Right cardiac atrium (tissue), 5 donors: ENCODE measurements around the gene GPRC5C. TPM values are rescaled to one million over a fixed set of nuclear protein-coding genes. Genes with fewer than 3 reads are reported as not detected.

Source experiments
- ATAC-seq, 2 donors: fragments of 200-7000 bp; cut with Tn5 transposase; one replicate each; pipeline versions ENCODE4 v1.8.0 to v1.9.1; 2020; ENCODE audit warnings: moderate library complexity in 2 of 2, mild to moderate bottlenecking in 1 of 2
- DNase-seq, 3 donors: peaks; one replicate each; pipeline ENCODE4 v3.0.0-alpha.2; 2020
- H3K27ac ChIP-seq: one replicate; pipeline ENCODE4 v1.5.1; 2013; ENCODE audit warnings: mild to moderate bottlenecking, low read length, control low read depth, moderate library complexity
- H3K27me3 ChIP-seq: one replicate; pipeline ENCODE4 v1.6.1; 2013; ENCODE audit not compliant: control insufficient read depth, insufficient read depth
- H3K4me1 ChIP-seq: one replicate; pipeline ENCODE4 v1.6.1; 2013; ENCODE audit warnings: low read length; ENCODE audit not compliant: control insufficient read depth, insufficient read depth
- H3K4me3 ChIP-seq: one replicate; pipeline ENCODE4 v1.5.1; 2013; ENCODE audit warnings: low read length, control low read depth
- H3K9me3 ChIP-seq: one replicate; pipeline ENCODE4 v1.6.1; 2013; ENCODE audit warnings: low read length; ENCODE audit not compliant: control insufficient read depth
- WGBS: extraction: QIAGEN DNeasy Blood & Tissue Kit; methylation state at CpG from one replicate; pipeline ENCODE4 v1.1.7; 2013; 5-methylcytosine and 5-hydroxymethylcytosine counted together
- intact Hi-C, 4 donors: fragments of 100-400 bp; cut with DNase I; formaldehyde crosslinking; loops; one replicate each; pipeline versions ENCODE4 v1.11.0 to v1.14.0; 2022 to 2023
- long read RNA-seq, 4 donors: library from polyadenylated mRNA; unstranded; transcript quantifications; one replicate each; pipeline ENCODE4 v2.0.0, GENCODE V29; 2020 to 2021
- polyA plus RNA-seq: library from polyadenylated mRNA; stranded (reverse); fragments of 200-250 nt; gene quantifications from one replicate; pipeline ENCODE4 v1.2.3, GENCODE V29; 2013
- total RNA-seq, 4 donors: library from RNA; stranded (reverse); fragmentation: NEBNext Ultra II Directional; extraction: Animal tissue kit (Norgen Biotek cat#: 25700); gene quantifications; one replicate each; pipeline ENCODE4 v1.2.1, GENCODE V29; 2021
- donor health status: healthy with polysubstance abuse.
- donor health status: DM: no; HTN: yes; CAD: no.
- donor health status: DM: no; HTN: no; CAD: no.
- donor health status: DM: no; HTN: yes; CAD: no; lungs with severe emphysema.
- donor health status: DM: yes; HTN: yes; CAD: no.

Gene GPRC5C
- total RNA-seq (10 to 100 TPM; 27.3 to 40.8 (median 32.1) TPM), polyA plus RNA-seq (26.5 TPM)
- long read RNA-seq, donor 1, transcript GPRC5C-202 (4 exons, 2,988 nt) = major isoform, 35 of 60 reads
- long read RNA-seq, donor 1, partial matches to known transcripts = 16 of 60 reads
- long read RNA-seq, donor 1, other reads (novel, unspliced or antisense) = 9 of 60 reads
- long read RNA-seq, donor 2, transcript GPRC5C-202 (4 exons, 2,988 nt) = major isoform, 19 of 38 reads
- long read RNA-seq, donor 2, partial matches to known transcripts = 10 of 38 reads
- long read RNA-seq, donor 2, other reads (novel, unspliced or antisense) = 8 of 38 reads
- long read RNA-seq, donor 3, transcript GPRC5C-202 (4 exons, 2,988 nt) = major isoform, 66 of 138 reads
- long read RNA-seq, donor 3, partial matches to known transcripts = 49 of 138 reads
- long read RNA-seq, donor 3, other reads (novel, unspliced or antisense) = 16 of 138 reads
- long read RNA-seq, donor 4, transcript GPRC5C-202 (4 exons, 2,988 nt) = major isoform, 20 of 33 reads
- long read RNA-seq, donor 4, partial matches to known transcripts = 9 of 33 reads
- long read RNA-seq, donor 4, other reads (novel, unspliced or antisense) = 4 of 33 reads

- Histone ChIP-seq H3K4me3 (peak within 1 kb of the TSS; percentile 57), H3K27ac (peak within 1 kb of the TSS; percentile 63), H3K4me1 (peaks cover 4% of the 10 kb centered on the region), H3K9me3 (no peaks in the 10 kb centered on the region), H3K27me3 (no peaks in the 10 kb centered on the region)
- DNase-seq = peak; percentile 78 to 91 (median 91)
- intact Hi-C loops = no loop called here
- ATAC-seq = peak; percentile 61 to 70
- under 1% methylated on average over 81 of the region's 81 CpGs for WGBS
These were observed at the start of gene GPRC5C for GRCh38 chr17:74431568-74432423. TSS of gene GPRC5C (plus strand) at chr17:74432088. CDS start at chr17:74439777, 7,689 bp downstream.

DNA sequence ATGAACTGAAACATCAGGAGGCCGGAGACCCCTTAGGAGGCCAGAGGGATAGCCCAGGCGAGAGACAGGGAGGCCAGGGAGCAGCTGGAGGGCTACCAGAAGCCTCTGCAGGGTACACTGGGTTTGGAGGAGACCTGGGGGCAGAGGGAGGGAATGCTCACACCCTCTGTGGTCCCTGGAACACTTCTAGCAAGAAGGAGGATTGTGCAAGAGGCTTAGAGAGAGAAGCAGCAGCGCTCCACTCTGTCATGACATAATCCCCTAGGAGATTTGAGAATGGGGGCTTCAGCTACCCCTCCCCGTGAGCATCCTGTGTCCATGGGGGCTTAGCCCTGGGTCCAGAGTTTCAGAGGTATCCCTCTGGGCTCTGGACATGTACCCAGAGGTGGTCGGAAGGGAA, 48.7 kb upstream of the GPRC5C start:
- DNase-seq (no peak), ATAC-seq (no peak)
- intact Hi-C loops = no loop called here
- Histone ChIP-seq H3K4me1 (peaks cover 2% of the 10 kb centered on the region), H3K27ac (no peak overlapping the region), H3K9me3 (no peaks in the 10 kb centered on the region), H3K27me3 (no peaks in the 10 kb centered on the region), H3K4me3 (no peak overlapping the region)
- WGBS = 92% methylated on average over 5 of the region's 5 CpGs

DNA sequence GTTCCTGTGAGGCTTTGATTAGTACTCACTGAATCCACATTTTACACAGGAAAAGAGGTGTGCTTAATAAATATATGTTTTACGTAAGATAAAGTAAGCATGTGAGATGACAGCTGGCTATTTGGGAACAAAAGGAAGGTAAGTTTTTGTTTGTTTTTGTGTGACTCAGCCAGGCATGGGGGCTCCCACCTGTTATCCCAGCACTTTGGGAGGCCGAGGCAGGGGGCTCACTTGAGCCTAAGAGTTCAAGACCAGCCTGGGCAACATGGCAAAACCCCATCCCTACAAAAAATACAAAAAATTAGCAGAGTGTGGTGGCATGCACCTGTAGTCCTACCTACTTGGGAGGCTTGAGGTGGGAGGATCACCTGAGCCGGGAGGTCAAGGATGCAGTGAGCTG, 46.7 kb upstream of the GPRC5C start:
- WGBS = 91% methylated on average over 3 of the region's 3 CpGs
- intact Hi-C loops = no loop called here
- DNase-seq (no peak), ATAC-seq (no peak)
- Histone ChIP-seq H3K4me3 (no peak overlapping the region), H3K27ac (no peak overlapping the region), H3K9me3 (no peaks in the 10 kb centered on the region), H3K4me1 (peaks cover 2% of the 10 kb centered on the region), H3K27me3 (no peaks in the 10 kb centered on the region)

DNA sequence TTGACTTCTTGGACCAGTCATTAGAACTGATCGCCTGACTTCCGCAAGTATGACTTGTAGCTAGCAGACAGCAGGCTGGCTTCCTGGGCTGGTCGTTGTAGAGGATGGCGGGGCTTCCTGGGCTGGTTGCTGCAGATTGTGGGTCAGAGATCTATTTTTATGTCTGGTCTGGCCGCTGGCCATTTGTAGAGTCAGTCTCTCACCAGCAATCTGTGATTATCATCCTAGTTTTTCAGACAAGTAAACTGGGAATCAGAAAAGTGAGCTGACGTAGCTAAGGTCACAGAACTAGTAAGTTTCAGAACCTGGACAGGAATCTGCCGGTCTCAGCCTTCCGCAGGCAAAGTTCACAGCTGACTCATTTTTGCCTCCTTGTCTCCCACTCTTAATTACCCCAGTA, 45.5 kb upstream of the GPRC5C start:
- intact Hi-C loops = no loop called here
- Histone ChIP-seq H3K9me3 (no peaks in the 10 kb centered on the region), H3K4me1 (peaks cover 2% of the 10 kb centered on the region), H3K27me3 (no peaks in the 10 kb centered on the region), H3K27ac (no peak overlapping the region), H3K4me3 (no peak overlapping the region)
- DNase-seq = peak; percentile 76 to 80 (median 78)
- peak; percentile 63 to 90 for ATAC-seq
- WGBS = 22% methylated on average over 8 of the region's 8 CpGs

GRCh38 chr17:74387365-74388218, 44.3 kb upstream of the GPRC5C start:
- intact Hi-C loops = no loop called here
- WGBS = 88% methylated on average over 17 of the region's 17 CpGs
- H3K4me1 ChIP-seq = peaks cover 2% of the 10 kb centered on the region
- no peaks in the 10 kb centered on the region for H3K9me3 ChIP-seq
- H3K4me3 ChIP-seq = no peak overlapping the region
- no peaks in the 10 kb centered on the region for H3K27me3 ChIP-seq
- ATAC-seq = peak in 1 of 2 donors; percentile 12
- no peak for DNase-seq
- no peak overlapping the region for H3K27ac ChIP-seq

GRCh38 chr17:74389084-74389753, 42.7 kb upstream of the GPRC5C start:
- intact Hi-C loops = no loop called here
- DNase-seq = no peak
- ATAC-seq = no peak

GRCh38 chr17:74389937-74390679, 41.8 kb upstream of the GPRC5C start:
- ATAC-seq (no peak), DNase-seq (no peak)
- Histone ChIP-seq H3K27me3 (no peaks in the 10 kb centered on the region), H3K4me1 (peaks cover 2% of the 10 kb centered on the region), H3K9me3 (no peaks in the 10 kb centered on the region), H3K27ac (no peak overlapping the region), H3K4me3 (no peak overlapping the region)
- WGBS = 86% methylated on average over 2 of the region's 2 CpGs
- intact Hi-C loops = no loop called here

More at GRCh38 chr17:74389084-74389753, 42.7 kb upstream of the GPRC5C start:
- no peaks in the 10 kb centered on the region for H3K9me3 ChIP-seq
- H3K4me3 ChIP-seq = no peak overlapping the region
- H3K27ac ChIP-seq = no peak overlapping the region
- 84% methylated on average over 12 of the region's 12 CpGs for WGBS
- no peaks in the 10 kb centered on the region for H3K27me3 ChIP-seq
- peaks cover 2% of the 10 kb centered on the region for H3K4me1 ChIP-seq

DNA sequence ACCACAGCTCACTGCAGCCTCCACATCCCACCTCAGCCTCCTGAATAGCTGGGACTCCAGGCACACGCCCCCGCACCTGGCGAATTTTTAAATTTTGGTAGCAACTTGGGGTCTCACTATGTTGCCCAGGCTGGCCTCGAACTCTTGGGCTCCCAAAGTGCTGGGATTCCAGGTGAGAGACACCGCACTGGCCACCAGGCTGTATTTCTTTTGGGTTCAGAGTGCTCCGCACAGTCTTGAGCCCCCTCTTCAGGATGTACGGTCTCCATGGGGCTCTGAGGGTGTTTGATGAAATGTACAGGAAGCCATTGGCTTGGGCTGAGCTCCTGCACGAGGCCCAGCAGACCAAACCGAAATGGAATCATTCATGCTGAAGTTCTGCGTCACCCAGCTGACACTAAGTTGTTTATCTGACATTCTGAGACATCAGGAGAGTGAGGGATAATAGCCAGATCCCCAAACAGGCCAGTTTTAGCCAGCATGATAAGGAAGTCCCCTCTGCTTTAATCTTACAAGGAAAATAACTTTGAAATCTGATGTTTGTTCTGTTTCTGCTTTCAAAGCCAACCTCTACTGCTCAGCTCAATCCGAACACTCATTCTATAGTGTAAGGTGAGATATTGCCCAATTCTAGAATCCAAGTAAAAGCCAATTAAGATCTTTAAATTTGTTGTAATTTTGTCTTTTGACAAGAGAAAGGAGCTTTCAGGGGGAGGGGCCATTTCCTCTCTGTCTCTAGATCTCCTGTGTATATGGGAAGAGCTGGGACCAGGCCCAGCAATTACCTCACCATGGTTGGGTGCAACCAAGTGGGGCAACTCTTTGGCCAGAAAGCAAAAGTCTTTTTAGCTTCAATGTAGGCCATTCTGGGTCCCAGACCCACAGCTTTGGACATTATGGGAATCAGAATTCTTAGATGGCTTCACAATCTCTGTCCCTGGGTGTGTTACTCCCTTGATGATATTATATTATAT, 40.9 kb upstream of the GPRC5C start:
- intact Hi-C loops = no loop called here
- 74% methylated on average over 11 of the region's 11 CpGs for WGBS
- ATAC-seq (peak in 1 of 2 donors; percentile 23), DNase-seq (no peak)
- Histone ChIP-seq H3K4me3 (no peak overlapping the region), H3K9me3 (no peaks in the 10 kb centered on the region), H3K27me3 (no peaks in the 10 kb centered on the region), H3K4me1 (peaks cover 2% of the 10 kb centered on the region), H3K27ac (no peak overlapping the region)

GRCh38 chr17:74391771-74392170, 40.1 kb upstream of the GPRC5C start:
- ATAC-seq (no peak), DNase-seq (no peak)
- WGBS = 64% methylated on average over 5 of the region's 5 CpGs
- Histone ChIP-seq H3K4me3 (no peak overlapping the region), H3K4me1 (peaks cover 1% of the 10 kb centered on the region), H3K9me3 (no peaks in the 10 kb centered on the region), H3K27ac (no peak overlapping the region), H3K27me3 (no peaks in the 10 kb centered on the region)
- intact Hi-C loops = no loop called here
